Measurements from ENCODE around the gene S100PBP. TPM values are rescaled to one million over a fixed set of nuclear protein-coding genes. Genes with fewer than 3 reads are reported as not detected.

Gene S100PBP
- total RNA-seq, 1 experiment from 2014 or later = 61.1 TPM

GRCh38 chr1:32855861-32856617 lies 38.6 kb downstream of the S100PBP start:
- Mint-ChIP-seq H3K36me3 (ENCODE audit: insufficient read depth, unreplicated experiment) (peaks cover 19% of the 10 kb centered on the region), H3K27ac (ENCODE audit: unreplicated experiment) (no peak overlapping the region), H3K9me3 (ENCODE audit: low read depth, unreplicated experiment) (no peaks in the 10 kb centered on the region), H3K4me3 (ENCODE audit: low read depth, unreplicated experiment) (no peak overlapping the region), H3K4me1 (ENCODE audit: low read depth, unreplicated experiment) (peaks cover 10% of the 10 kb centered on the region), H3K27me3 (ENCODE audit: unreplicated experiment) (no peaks in the 10 kb centered on the region)
- CTCF ChIA-PET = no interaction called here
- intact Hi-C loops (cut with micrococcal nuclease; ENCODE audit: unreplicated experiment) = no loop called here
- DNase-seq = no peak
- no TSS peak for BruUV-seq (replicated peaks)
- no peak for TF ChIP-seq CTCF (IDR thresholded peaks at IDR 0.05; ENCODE audit: unreplicated experiment)

GRCh38 chr1:32858136-32858535 lies 40.7 kb downstream of the S100PBP start:
- BruUV-seq (replicated peaks) = no TSS peak
- intact Hi-C loops (cut with micrococcal nuclease; ENCODE audit: unreplicated experiment) = no loop called here
- Mint-ChIP-seq H3K4me1 (ENCODE audit: low read depth, unreplicated experiment) (peaks cover 10% of the 10 kb centered on the region), H3K9me3 (ENCODE audit: low read depth, unreplicated experiment) (no peaks in the 10 kb centered on the region), H3K4me3 (ENCODE audit: low read depth, unreplicated experiment) (no peak overlapping the region), H3K36me3 (ENCODE audit: insufficient read depth, unreplicated experiment) (peaks cover 11% of the 10 kb centered on the region), H3K27ac (ENCODE audit: unreplicated experiment) (no peak overlapping the region), H3K27me3 (ENCODE audit: unreplicated experiment) (no peaks in the 10 kb centered on the region)
- CTCF ChIA-PET = no interaction called here
- DNase-seq = no peak
- no peak for TF ChIP-seq CTCF (IDR thresholded peaks at IDR 0.05; ENCODE audit: unreplicated experiment)

GRCh38 chr1:32858791-32859190 lies 41.3 kb downstream of the S100PBP start:
- H3K4me1 Mint-ChIP-seq (ENCODE audit: low read depth, unreplicated experiment) = peaks cover 10% of the 10 kb centered on the region
- H3K4me3 Mint-ChIP-seq (ENCODE audit: low read depth, unreplicated experiment) = no peak overlapping the region
- CTCF ChIA-PET = no interaction called here
- intact Hi-C loops (cut with micrococcal nuclease; ENCODE audit: unreplicated experiment) = no loop called here
- DNase-seq = no peak
- no peaks in the 10 kb centered on the region for H3K9me3 Mint-ChIP-seq (ENCODE audit: low read depth, unreplicated experiment)
- BruUV-seq (replicated peaks) = no TSS peak
- H3K27me3 Mint-ChIP-seq (ENCODE audit: unreplicated experiment) = no peaks in the 10 kb centered on the region
- peaks cover 6% of the 10 kb centered on the region for H3K36me3 Mint-ChIP-seq (ENCODE audit: insufficient read depth, unreplicated experiment)
- no peak overlapping the region for H3K27ac Mint-ChIP-seq (ENCODE audit: unreplicated experiment)
- no peak for TF ChIP-seq CTCF (IDR thresholded peaks at IDR 0.05; ENCODE audit: unreplicated experiment)

- peaks cover 1% of the 10 kb centered on the region for H3K4me1 Mint-ChIP-seq (ENCODE audit: low read depth, unreplicated experiment)
- no peak for DNase-seq
- intact Hi-C loops (cut with micrococcal nuclease; ENCODE audit: unreplicated experiment) = no loop called here
- peaks cover 6% of the 10 kb centered on the region for H3K36me3 Mint-ChIP-seq (ENCODE audit: insufficient read depth, unreplicated experiment)
- no peak overlapping the region for H3K27ac Mint-ChIP-seq (ENCODE audit: unreplicated experiment)
- H3K4me3 Mint-ChIP-seq (ENCODE audit: low read depth, unreplicated experiment) = no peak overlapping the region
- BruUV-seq (replicated peaks) = no TSS peak
- CTCF ChIA-PET = no interaction called here
- H3K9me3 Mint-ChIP-seq (ENCODE audit: low read depth, unreplicated experiment) = no peaks in the 10 kb centered on the region
- TF ChIP-seq CTCF (IDR thresholded peaks at IDR 0.05; ENCODE audit: unreplicated experiment) = no peak
- no peaks in the 10 kb centered on the region for H3K27me3 Mint-ChIP-seq (ENCODE audit: unreplicated experiment)
Measured at GRCh38 chr1:32859915-32860314, 42.5 kb downstream of the S100PBP start.

All from Calu3 (cell line).